Measurements from ENCODE around the gene VAT1.

DNA sequence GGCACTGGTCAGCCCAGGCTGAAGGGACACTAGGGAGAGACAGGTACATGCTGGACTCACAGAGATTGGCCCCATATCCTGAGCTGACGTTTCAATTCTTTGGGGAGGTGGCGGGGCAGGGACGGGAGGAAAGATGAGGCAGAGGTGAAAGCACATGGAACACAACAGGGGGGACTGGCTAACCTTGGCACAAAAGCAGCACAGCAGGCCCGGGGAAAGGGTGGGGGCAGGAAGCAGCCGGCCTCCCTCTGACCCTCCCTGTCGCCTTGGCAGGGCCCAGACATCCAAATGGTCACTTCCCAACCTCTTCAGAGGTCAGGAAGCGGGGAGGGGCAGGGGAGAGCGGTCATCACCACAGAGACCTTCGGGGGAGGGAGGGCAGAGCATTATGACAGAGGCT, 6.6 kb downstream of the VAT1 start:
- TF ChIP-seq, protein P1, sequence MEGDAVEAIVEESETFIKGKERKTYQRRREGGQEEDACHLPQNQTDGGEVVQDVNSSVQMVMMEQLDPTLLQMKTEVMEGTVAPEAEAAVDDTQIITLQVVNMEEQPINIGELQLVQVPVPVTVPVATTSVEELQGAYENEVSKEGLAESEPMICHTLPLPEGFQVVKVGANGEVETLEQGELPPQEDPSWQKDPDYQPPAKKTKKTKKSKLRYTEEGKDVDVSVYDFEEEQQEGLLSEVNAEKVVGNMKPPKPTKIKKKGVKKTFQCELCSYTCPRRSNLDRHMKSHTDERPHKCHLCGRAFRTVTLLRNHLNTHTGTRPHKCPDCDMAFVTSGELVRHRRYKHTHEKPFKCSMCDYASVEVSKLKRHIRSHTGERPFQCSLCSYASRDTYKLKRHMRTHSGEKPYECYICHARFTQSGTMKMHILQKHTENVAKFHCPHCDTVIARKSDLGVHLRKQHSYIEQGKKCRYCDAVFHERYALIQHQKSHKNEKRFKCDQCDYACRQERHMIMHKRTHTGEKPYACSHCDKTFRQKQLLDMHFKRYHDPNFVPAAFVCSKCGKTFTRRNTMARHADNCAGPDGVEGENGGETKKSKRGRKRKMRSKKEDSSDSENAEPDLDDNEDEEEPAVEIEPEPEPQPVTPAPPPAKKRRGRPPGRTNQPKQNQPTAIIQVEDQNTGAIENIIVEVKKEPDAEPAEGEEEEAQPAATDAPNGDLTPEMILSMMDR (IDR thresholded peaks at IDR 0.05) = no peak
- peak in 1 of 2 donors; percentile 52 for TF ChIP-seq EP300 (IDR thresholded peaks at IDR 0.05)

All from tibial nerve (tissue), 4 donors.